Subcutaneous abdominal adipose tissue (tissue), 5 donors: ENCODE measurements around the gene LMTK2.

Experiments
- H3K27ac ChIP-seq: one replicate; pipeline ENCODE4 v1.7.0; 2013; ENCODE audit warnings: low read depth, mild to moderate bottlenecking, inconsistent platforms, low read length, moderate library complexity
- H3K27me3 ChIP-seq, 5 donors: one replicate each; pipeline ENCODE4 v1.7.0; 2013; ENCODE audit warnings: low read length in 5 of 5, inconsistent platforms in 1 of 5; ENCODE audit not compliant: control insufficient read depth in 5 of 5, insufficient read depth in 4 of 5
- H3K36me3 ChIP-seq, 5 donors: one replicate each; pipeline ENCODE4 v1.7.0; 2013; ENCODE audit warnings: low read length in 5 of 5; ENCODE audit not compliant: control insufficient read depth in 5 of 5, insufficient read depth in 5 of 5
- H3K4me1 ChIP-seq, 5 donors: one replicate each; pipeline ENCODE4 v1.7.0; 2013; ENCODE audit warnings: low read length in 5 of 5, mild to moderate bottlenecking in 3 of 5, moderate library complexity in 1 of 5; ENCODE audit not compliant: control insufficient read depth in 5 of 5, insufficient read depth in 5 of 5
- H3K4me3 ChIP-seq, 5 donors: one replicate each; pipeline ENCODE4 v1.7.0; 2013; ENCODE audit warnings: low read length in 5 of 5, low read depth in 1 of 5
- H3K9ac ChIP-seq, 5 donors: one replicate each; pipeline ENCODE4 v1.7.0; 2013; ENCODE audit warnings: low read length in 5 of 5, mild to moderate bottlenecking in 4 of 5, moderate library complexity in 3 of 5
- H3K9me3 ChIP-seq, 5 donors: one replicate each; pipeline ENCODE4 v1.7.0; 2013; ENCODE audit warnings: low read length in 5 of 5; ENCODE audit not compliant: control insufficient read depth in 5 of 5
- donor health status: healthy.
- donor health status: healthy.
- donor health status: healthy.
- donor health status: healthy.
- donor health status: healthy.

LMTK2 gene

GRCh38 chr7:98232263-98232585 lies 125.6 kb downstream of the LMTK2 start:
- H3K9me3 ChIP-seq = no peaks in the 10 kb centered on the region
- no peaks in the 10 kb centered on the region for H3K27me3 ChIP-seq
- no peak overlapping the region for H3K27ac ChIP-seq
- no peak overlapping the region for H3K9ac ChIP-seq
- no peak overlapping the region for H3K4me3 ChIP-seq
- H3K36me3 ChIP-seq = peaks cover 0 to 81% (median 68%) of the 10 kb centered on the region in 5 donors
- H3K4me1 ChIP-seq = no peaks in the 10 kb centered on the region

- Histone ChIP-seq H3K27me3 (no peaks in the 10 kb centered on the region), H3K27ac (no peak overlapping the region), H3K36me3 (peaks cover 0 to 79% (median 67%) of the 10 kb centered on the region in 5 donors), H3K4me1 (no peaks in the 10 kb centered on the region), H3K9me3 (no peaks in the 10 kb centered on the region), H3K4me3 (no peak overlapping the region), H3K9ac (no peak overlapping the region)
Measured at GRCh38 chr7:98232799-98233198, 126.1 kb downstream of the LMTK2 start.

GRCh38 chr7:98233219-98234070 lies 126.8 kb downstream of the LMTK2 start:
- H3K9ac ChIP-seq = no peak overlapping the region
- no peaks in the 10 kb centered on the region for H3K9me3 ChIP-seq
- H3K4me1 ChIP-seq = no peaks in the 10 kb centered on the region
- no peaks in the 10 kb centered on the region for H3K27me3 ChIP-seq
- H3K27ac ChIP-seq = no peak overlapping the region
- peaks cover 0 to 79% (median 68%) of the 10 kb centered on the region in 5 donors for H3K36me3 ChIP-seq
- H3K4me3 ChIP-seq = no peak overlapping the region

GRCh38 chr7:98234429-98235147 lies 127.9 kb downstream of the LMTK2 start:
- H3K9me3 ChIP-seq = no peaks in the 10 kb centered on the region
- no peaks in the 10 kb centered on the region for H3K4me1 ChIP-seq
- H3K9ac ChIP-seq = no peak overlapping the region
- H3K27me3 ChIP-seq = no peaks in the 10 kb centered on the region
- H3K27ac ChIP-seq = no peak overlapping the region
- H3K4me3 ChIP-seq = no peak overlapping the region
- peaks cover 0 to 79% (median 68%) of the 10 kb centered on the region in 5 donors for H3K36me3 ChIP-seq

- no peaks in the 10 kb centered on the region for H3K9me3 ChIP-seq
- peaks cover 0 to 82% (median 66%) of the 10 kb centered on the region in 5 donors for H3K36me3 ChIP-seq
- H3K27ac ChIP-seq = no peak overlapping the region
- no peak overlapping the region for H3K4me3 ChIP-seq
- H3K9ac ChIP-seq = no peak overlapping the region
- no peaks in the 10 kb centered on the region for H3K27me3 ChIP-seq
- H3K4me1 ChIP-seq = no peaks in the 10 kb centered on the region
Measured at GRCh38 chr7:98235901-98236300, 129.2 kb downstream of the LMTK2 start.

- no peaks in the 10 kb centered on the region for H3K27me3 ChIP-seq
- H3K9me3 ChIP-seq = no peaks in the 10 kb centered on the region
- no peak overlapping the region for H3K9ac ChIP-seq
- H3K36me3 ChIP-seq = peaks cover 0 to 83% (median 67%) of the 10 kb centered on the region in 5 donors
- H3K4me3 ChIP-seq = no peak overlapping the region
- peaks cover 0 to 1% (median 0%) of the 10 kb centered on the region in 5 donors for H3K4me1 ChIP-seq
- no peak overlapping the region for H3K27ac ChIP-seq
Measured at GRCh38 chr7:98236355-98237185, 129.9 kb downstream of the LMTK2 start.

GRCh38 chr7:98238076-98238475 lies 131.4 kb downstream of the LMTK2 start:
- no peaks in the 10 kb centered on the region for H3K27me3 ChIP-seq
- peaks cover 0 to 79% (median 62%) of the 10 kb centered on the region in 5 donors for H3K36me3 ChIP-seq
- H3K27ac ChIP-seq = no peak overlapping the region
- peaks cover 0 to 3% (median 0%) of the 10 kb centered on the region in 5 donors for H3K4me1 ChIP-seq
- no peak overlapping the region for H3K4me3 ChIP-seq
- no peaks in the 10 kb centered on the region for H3K9me3 ChIP-seq
- no peak overlapping the region for H3K9ac ChIP-seq

- Histone ChIP-seq H3K9me3 (no peaks in the 10 kb centered on the region), H3K36me3 (peaks cover 0 to 76% (median 60%) of the 10 kb centered on the region in 5 donors), H3K4me3 (no peak overlapping the region), H3K9ac (no peak overlapping the region), H3K27ac (no peak overlapping the region), H3K4me1 (peaks cover 0 to 3% (median 0%) of the 10 kb centered on the region in 5 donors), H3K27me3 (no peaks in the 10 kb centered on the region)
Measured at GRCh38 chr7:98238976-98239375, 132.3 kb downstream of the LMTK2 start.

- Histone ChIP-seq H3K4me1 (peaks cover 3 to 21% (median 9%) of the 10 kb centered on the region in 5 donors), H3K36me3 (peaks cover 0 to 75% (median 64%) of the 10 kb centered on the region in 5 donors), H3K27ac (no peak overlapping the region)
Measured at GRCh38 chr7:98240961-98241673, 134.5 kb downstream of the LMTK2 start.

More at GRCh38 chr7:98240961-98241673, 134.5 kb downstream of the LMTK2 start:
- Histone ChIP-seq H3K27me3 (no peaks in the 10 kb centered on the region), H3K9ac (no peak overlapping the region), H3K4me3 (no peak overlapping the region), H3K9me3 (no peaks in the 10 kb centered on the region)
